ENCODE measurements around the gene PSMC2.

PSMC2 gene

DNA sequence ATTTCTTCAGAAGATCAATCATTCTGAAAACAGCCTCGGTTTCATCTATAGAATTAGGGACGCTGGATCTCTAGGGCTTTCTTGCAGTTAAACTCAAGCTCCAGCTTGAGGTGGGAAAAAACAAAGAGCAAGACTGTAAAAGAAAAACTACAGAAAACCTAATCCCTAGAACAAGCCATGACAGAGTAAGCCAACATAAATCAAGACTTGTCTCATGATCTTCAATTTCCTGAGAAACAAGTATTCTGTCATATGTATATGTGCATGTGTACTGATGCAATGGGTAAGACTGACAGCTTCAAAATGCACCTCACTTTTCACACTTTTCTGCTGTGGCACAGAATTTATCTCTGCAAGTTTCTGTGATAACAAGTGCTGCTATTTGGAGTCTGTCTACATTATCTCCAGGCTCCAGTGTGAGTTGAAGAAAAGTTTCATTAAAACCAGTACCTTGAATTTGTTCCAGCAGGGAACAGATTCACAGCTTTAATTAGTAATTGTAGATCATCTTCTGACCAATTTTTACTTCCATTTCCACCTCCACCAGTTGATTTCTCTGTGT lies 31.0 kb upstream of the PSMC2 start:
- H3K9me3 ChIP-seq (replicated peaks; ENCODE audit: insufficient read depth, low read length), result no peaks in the 10 kb centered on the region
- no peak for DNase-seq
- no peak for TF ChIP-seq EZH2phosphoT487 (IDR thresholded peaks at IDR 0.05; ENCODE audit: low read length)
- TF ChIP-seq, protein P1, sequence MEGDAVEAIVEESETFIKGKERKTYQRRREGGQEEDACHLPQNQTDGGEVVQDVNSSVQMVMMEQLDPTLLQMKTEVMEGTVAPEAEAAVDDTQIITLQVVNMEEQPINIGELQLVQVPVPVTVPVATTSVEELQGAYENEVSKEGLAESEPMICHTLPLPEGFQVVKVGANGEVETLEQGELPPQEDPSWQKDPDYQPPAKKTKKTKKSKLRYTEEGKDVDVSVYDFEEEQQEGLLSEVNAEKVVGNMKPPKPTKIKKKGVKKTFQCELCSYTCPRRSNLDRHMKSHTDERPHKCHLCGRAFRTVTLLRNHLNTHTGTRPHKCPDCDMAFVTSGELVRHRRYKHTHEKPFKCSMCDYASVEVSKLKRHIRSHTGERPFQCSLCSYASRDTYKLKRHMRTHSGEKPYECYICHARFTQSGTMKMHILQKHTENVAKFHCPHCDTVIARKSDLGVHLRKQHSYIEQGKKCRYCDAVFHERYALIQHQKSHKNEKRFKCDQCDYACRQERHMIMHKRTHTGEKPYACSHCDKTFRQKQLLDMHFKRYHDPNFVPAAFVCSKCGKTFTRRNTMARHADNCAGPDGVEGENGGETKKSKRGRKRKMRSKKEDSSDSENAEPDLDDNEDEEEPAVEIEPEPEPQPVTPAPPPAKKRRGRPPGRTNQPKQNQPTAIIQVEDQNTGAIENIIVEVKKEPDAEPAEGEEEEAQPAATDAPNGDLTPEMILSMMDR (IDR thresholded peaks at IDR 0.05; ENCODE audit: low read length), result no peak
- TF ChIP-seq EZH2 (optimal IDR thresholded peaks at IDR 0.05; ENCODE audit: low read depth, low read length), result no peak
- 0 out of 2 replicates have a peak, but pooled peaks cover 4% of the 10 kb centered on the region for H3F3A ChIP-seq (ENCODE audit: insufficient read depth, low read length)
- no peaks in the 10 kb centered on the region for H4K20me1 ChIP-seq (ENCODE audit: insufficient read depth, low read length)
- no peaks in the 10 kb centered on the region for H3K27me3 ChIP-seq (replicated peaks; ENCODE audit: insufficient read depth, low read length)
- peaks cover 34% of the 10 kb centered on the region for H3K36me3 ChIP-seq (replicated peaks; ENCODE audit: insufficient read depth, low read length)
- no peaks in the 10 kb centered on the region for H3K4me1 ChIP-seq (ENCODE audit: low read length)
- H2AFZ ChIP-seq (ENCODE audit: low read length), result no peak overlapping the region
- H3K4me3 ChIP-seq (ENCODE audit: low read length), result no peak overlapping the region
- peaks cover 15% of the 10 kb centered on the region; the same call in 1 of the 2 replicates for H3K79me2 ChIP-seq (ENCODE audit: low read length)
- H3K27ac ChIP-seq (ENCODE audit: low read length), result no peak overlapping the region
- no peak overlapping the region for H3K4me2 ChIP-seq (ENCODE audit: low read depth, low read length)
- no peaks in the 10 kb centered on the region for H3K9me2 ChIP-seq (replicated peaks; ENCODE audit: insufficient read depth, low read length)
- H3K9ac ChIP-seq (ENCODE audit: low read length), result no peak overlapping the region

- no peaks in the 10 kb centered on the region for H3K4me1 ChIP-seq (ENCODE audit: low read length)
- no peaks in the 10 kb centered on the region for H3K9me2 ChIP-seq (replicated peaks; ENCODE audit: insufficient read depth, low read length)
- no peak overlapping the region for H3K4me3 ChIP-seq (ENCODE audit: low read length)
- H3K36me3 ChIP-seq (replicated peaks; ENCODE audit: insufficient read depth, low read length), result peaks cover 28% of the 10 kb centered on the region
- H3K4me2 ChIP-seq (ENCODE audit: low read depth, low read length), result no peak overlapping the region
- no peak for TF ChIP-seq EZH2 (optimal IDR thresholded peaks at IDR 0.05; ENCODE audit: low read depth, low read length)
- TF ChIP-seq, protein P1 (IDR thresholded peaks at IDR 0.05; ENCODE audit: low read length), result no peak
- TF ChIP-seq EZH2phosphoT487 (IDR thresholded peaks at IDR 0.05; ENCODE audit: low read length), result no peak
- no peaks in the 10 kb centered on the region for H3K27me3 ChIP-seq (replicated peaks; ENCODE audit: insufficient read depth, low read length)
- no peak overlapping the region for H3K27ac ChIP-seq (ENCODE audit: low read length)
- peaks cover 15% of the 10 kb centered on the region; the same call in 1 of the 2 replicates for H3K79me2 ChIP-seq (ENCODE audit: low read length)
- no peak overlapping the region for H2AFZ ChIP-seq (ENCODE audit: low read length)
- no peaks in the 10 kb centered on the region for H4K20me1 ChIP-seq (ENCODE audit: insufficient read depth, low read length)
- DNase-seq, result no peak
- 0 out of 2 replicates have a peak, but pooled peaks cover 4% of the 10 kb centered on the region for H3F3A ChIP-seq (ENCODE audit: insufficient read depth, low read length)
- H3K9ac ChIP-seq (ENCODE audit: low read length), result no peak overlapping the region
- no peaks in the 10 kb centered on the region for H3K9me3 ChIP-seq (replicated peaks; ENCODE audit: insufficient read depth, low read length)
These were observed 30.4 kb upstream of the PSMC2 start for GRCh38 chr7:103317009-103317408.

DNA sequence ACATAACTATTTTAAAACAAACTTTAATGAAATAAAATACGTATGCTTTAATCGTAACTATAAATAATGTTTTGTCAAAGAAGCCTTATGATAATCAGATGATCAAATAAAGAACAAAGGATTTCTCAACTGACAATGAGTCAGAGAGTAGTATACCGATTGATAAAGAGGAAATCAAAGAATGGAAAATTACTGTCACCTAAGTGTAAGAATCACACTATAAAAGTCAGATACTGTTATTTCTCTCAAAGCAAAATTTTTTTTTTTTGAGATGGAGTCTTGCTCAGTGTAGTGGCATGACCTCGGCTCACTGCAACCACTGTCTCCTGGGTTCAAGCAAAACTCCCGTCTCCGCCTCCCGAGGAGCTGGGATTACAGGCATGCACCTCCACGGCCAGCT lies 21.7 kb upstream of the PSMC2 start:
- no peak overlapping the region for H2AFZ ChIP-seq (ENCODE audit: low read length)
- no peaks in the 10 kb centered on the region; the same call in 1 of the 2 replicates for H3K36me3 ChIP-seq (replicated peaks; ENCODE audit: insufficient read depth, low read length)

More for the DNA sequence above, 21.7 kb upstream of the PSMC2 start:
- Histone ChIP-seq H3K27ac (ENCODE audit: low read length) (no peak overlapping the region), H3K9me3 (replicated peaks; ENCODE audit: insufficient read depth, low read length) (no peaks in the 10 kb centered on the region), H3K4me2 (ENCODE audit: low read depth, low read length) (no peak overlapping the region), H3K4me1 (ENCODE audit: low read length) (no peaks in the 10 kb centered on the region), H4K20me1 (ENCODE audit: insufficient read depth, low read length) (no peaks in the 10 kb centered on the region), H3K79me2 (ENCODE audit: low read length) (0 out of 2 replicates have a peak, but pooled peaks cover 5% of the 10 kb centered on the region), H3K9me2 (replicated peaks; ENCODE audit: insufficient read depth, low read length) (no peaks in the 10 kb centered on the region), H3K4me3 (ENCODE audit: low read length) (no peak overlapping the region), H3K27me3 (replicated peaks; ENCODE audit: insufficient read depth, low read length) (no peaks in the 10 kb centered on the region), H3F3A (ENCODE audit: insufficient read depth, low read length) (no peaks in the 10 kb centered on the region), H3K9ac (ENCODE audit: low read length) (no peak overlapping the region)
- no peak for DNase-seq
- TF ChIP-seq EZH2 (optimal IDR thresholded peaks at IDR 0.05; ENCODE audit: low read depth, low read length) (no peak), EZH2phosphoT487 (IDR thresholded peaks at IDR 0.05; ENCODE audit: low read length) (no peak)
- TF ChIP-seq, protein P1 (IDR thresholded peaks at IDR 0.05; ENCODE audit: low read length), result no peak

Measured in MM.1S (cell line).